ENCODE measurements around the gene PPP3CA. TPM values are rescaled to one million over a fixed set of nuclear protein-coding genes. Genes with fewer than 3 reads are reported as not detected.

PPP3CA gene
- total and polyA plus RNA-seq, 7 donors: 11.8 to 47.7 (median 26.2) TPM

- WGBS, 2 donors: 39 to 62% methylated on average over 7 of the region's 7 CpGs
- no peak for DNase-seq
- Histone ChIP-seq H3K4me3 (no peak overlapping the region), H3K27me3 (no peaks in the 10 kb centered on the region), H3K4me1 (peaks cover 0 to 12% (median 4%) of the 10 kb centered on the region in 4 donors), H3K27ac (no peak overlapping the region), H3K36me3 (no peaks in the 10 kb centered on the region), H3K9me3 (no peaks in the 10 kb centered on the region)
- intact Hi-C loops (cut with DNase I): no loop called here
- TF ChIP-seq CTCF (IDR thresholded peaks at IDR 0.05) (no peak), POLR2AphosphoS5 (IDR thresholded peaks at IDR 0.05) (no peak), EP300 (IDR thresholded peaks at IDR 0.05) (no peak), POLR2A (IDR thresholded peaks at IDR 0.05) (no peak)
Measured at GRCh38 chr4:101274888-101275752, 72.2 kb downstream of the PPP3CA start.

- no peak overlapping the region for H3K4me3 ChIP-seq
- H3K4me1 ChIP-seq: peaks cover 0 to 24% (median 4%) of the 10 kb centered on the region in 4 donors
- 61 to 75% methylated on average over 2 of the region's 2 CpGs for WGBS, 2 donors
- H3K9me3 ChIP-seq: no peaks in the 10 kb centered on the region
- H3K27ac ChIP-seq: no peak overlapping the region
- DNase-seq: no peak
- H3K27me3 ChIP-seq: no peaks in the 10 kb centered on the region
- no peak for TF ChIP-seq CTCF (IDR thresholded peaks at IDR 0.05)
- TF ChIP-seq POLR2A (IDR thresholded peaks at IDR 0.05): no peak
- TF ChIP-seq EP300 (IDR thresholded peaks at IDR 0.05): no peak
- TF ChIP-seq POLR2AphosphoS5 (IDR thresholded peaks at IDR 0.05): no peak
- intact Hi-C loops (cut with DNase I): no loop called here
- no peaks in the 10 kb centered on the region for H3K36me3 ChIP-seq
Measured at GRCh38 chr4:101271516-101271915, 75.8 kb downstream of the PPP3CA start.

GRCh38 chr4:101269682-101270081, 77.6 kb downstream of the PPP3CA start:
- no peak for DNase-seq
- Histone ChIP-seq H3K36me3 (no peaks in the 10 kb centered on the region), H3K9me3 (no peaks in the 10 kb centered on the region), H3K4me3 (no peak overlapping the region), H3K27ac (no peak overlapping the region), H3K27me3 (no peaks in the 10 kb centered on the region), H3K4me1 (peaks cover 0 to 24% (median 4%) of the 10 kb centered on the region in 4 donors)
- TF ChIP-seq POLR2A (IDR thresholded peaks at IDR 0.05) (no peak), POLR2AphosphoS5 (IDR thresholded peaks at IDR 0.05) (no peak), CTCF (IDR thresholded peaks at IDR 0.05) (no peak), EP300 (IDR thresholded peaks at IDR 0.05) (no peak)
- intact Hi-C loops (cut with DNase I): no loop called here
- 88 to 95% methylated on average over 1 of the region's 1 CpG for WGBS, 2 donors

- H3K4me3 ChIP-seq: no peak overlapping the region
- H3K9me3 ChIP-seq: no peaks in the 10 kb centered on the region
- peaks cover 0 to 39% (median 8%) of the 10 kb centered on the region in 4 donors for H3K4me1 ChIP-seq
- no peak overlapping the region for H3K27ac ChIP-seq
- 25 to 56% methylated on average over 1 of the region's 1 CpG for WGBS, 2 donors
- H3K27me3 ChIP-seq: no peaks in the 10 kb centered on the region
- TF ChIP-seq EP300 (IDR thresholded peaks at IDR 0.05) (no peak), POLR2A (IDR thresholded peaks at IDR 0.05) (no peak), POLR2AphosphoS5 (IDR thresholded peaks at IDR 0.05) (no peak), CTCF (IDR thresholded peaks at IDR 0.05) (no peak)
- intact Hi-C loops (cut with DNase I): no loop called here
- no peak for DNase-seq
- H3K36me3 ChIP-seq: no peaks in the 10 kb centered on the region
Measured at GRCh38 chr4:101265816-101266172, 81.5 kb downstream of the PPP3CA start.
